H1 (cell line): ENCODE measurements around the gene MRC2. TPM values are rescaled to one million over a fixed set of nuclear protein-coding genes. Genes with fewer than 3 reads are reported as not detected.
A peak's percentile ranks its signal among the peaks of the same experiment; 100 is the strongest.

ENCODE experiments used
- CTCF ChIA-PET: fragments of 300-600 bp; sonication (Branson Sonifier 250); formaldehyde crosslinking; loops from one replicate; lab custom pipeline; 2021; ENCODE audit not compliant: partially characterized antibody; lab: Charles Lee
- POLR2A ChIA-PET: fragments of 300-600 bp; sonication (Branson Sonifier 250); formaldehyde crosslinking; loops from one replicate; lab custom pipeline; 2021; ENCODE audit warnings: inconsistent platforms; ENCODE audit not compliant: partially characterized antibody; lab: Charles Lee
- DNase-seq, 2 experiments: peaks; one replicate each; pipeline versions ENCODE4 v3.0.0 to v3.0.0-alpha.2; 2010 to 2022; ENCODE audit warnings: low spot score in 2 of 2, low read depth in 1 of 2, mixed read lengths in 1 of 2
- FAIRE-seq: peaks from 2 replicates; lab custom pipeline; 2011; peaks lifted over from hg19 to GRCh38; lab: Jason Lieb, UNC
- H2AFZ ChIP-seq: 2 replicates; pipeline ENCODE4 v1.8.1; 2012; ENCODE audit warnings: low read length, inconsistent platforms
- H2AK5ac ChIP-seq: 2 replicates; pipeline ENCODE4 v1.6.1; 2013; ENCODE audit warnings: low read depth, low read length
- H2BK120ac ChIP-seq: replicated peaks from 2 replicates; pipeline ENCODE3; 2013; ENCODE audit warnings: low read depth, low read length, inconsistent platforms
- H2BK12ac ChIP-seq: 2 replicates; pipeline ENCODE4 v1.6.1; 2013; ENCODE audit warnings: low read depth, low read length
- H2BK15ac ChIP-seq: 2 replicates; pipeline ENCODE4 v1.6.1; 2013; ENCODE audit warnings: low read length
- H2BK20ac ChIP-seq: 2 replicates; pipeline ENCODE4 v1.6.1; 2013; ENCODE audit warnings: low read length
- H2BK5ac ChIP-seq: 2 replicates; pipeline ENCODE4 v1.6.1; 2013; ENCODE audit warnings: low read depth, low read length
- H3K14ac ChIP-seq: 2 replicates; pipeline ENCODE4 v1.6.1; 2013; ENCODE audit warnings: inconsistent platforms; ENCODE audit not compliant: insufficient read length
- H3K18ac ChIP-seq: 2 replicates; pipeline ENCODE4 v1.6.1; 2013; ENCODE audit warnings: low read length; ENCODE audit errors: extremely low read depth
- H3K23ac ChIP-seq: 2 replicates; pipeline ENCODE4 v1.6.1; 2013; ENCODE audit warnings: inconsistent platforms; ENCODE audit not compliant: insufficient read length
- H3K23me2 ChIP-seq: 2 replicates; pipeline ENCODE4 v1.6.1; 2013; ENCODE audit warnings: low read depth, low read length
- H3K27ac ChIP-seq: 2 replicates; pipeline ENCODE4 v1.6.1; 2011; ENCODE audit warnings: low read depth, low read length, inconsistent platforms
- H3K27me3 ChIP-seq, 4 experiments: replicated peaks in 1 of 4; 1 replicate in 1 of 4; 2 replicates in 3 of 4; pipeline versions ENCODE4 v1.6.1 to v1.8.1; 2011 to 2013; ENCODE audit warnings: low read length in 3 of 4, mild to moderate bottlenecking in 3 of 4, inconsistent platforms in 2 of 4, mixed read lengths in 2 of 4, moderate library complexity in 1 of 4; ENCODE audit not compliant: control insufficient read depth in 3 of 4, insufficient read depth in 3 of 4; ENCODE audit errors: extremely low read depth in 1 of 4
- H3K36me3 ChIP-seq, 4 experiments: 2 replicates each; pipeline versions ENCODE4 v1.6.1 to v1.8.1; 2011 to 2013; ENCODE audit warnings: mild to moderate bottlenecking in 4 of 4, low read length in 3 of 4, moderate library complexity in 2 of 4, control low read depth in 1 of 4, inconsistent platforms in 1 of 4; ENCODE audit not compliant: insufficient read depth in 4 of 4, control insufficient read depth in 2 of 4
- H3K4ac ChIP-seq: replicated peaks from 2 replicates; pipeline ENCODE3; 2013; ENCODE audit warnings: low read length, low read depth, mixed read lengths, inconsistent platforms; ENCODE audit not compliant: insufficient read length
- H3K4me1 ChIP-seq, 4 experiments: replicated peaks in 1 of 4; 1 replicate in 1 of 4; 2 replicates in 3 of 4; pipeline versions ENCODE4 v1.6.1 to v1.8.1; 2011 to 2013; ENCODE audit warnings: low read length in 3 of 4, inconsistent platforms in 2 of 4, mixed read lengths in 1 of 4; ENCODE audit not compliant: insufficient read depth in 4 of 4, control insufficient read depth in 3 of 4
- H3K4me2 ChIP-seq, 2 experiments: 2 replicates each; pipeline versions ENCODE4 v1.6.1 to v1.8.1; 2011 to 2013; ENCODE audit warnings: low read depth in 2 of 2, low read length in 2 of 2, control low read depth in 1 of 2, inconsistent platforms in 1 of 2, mild to moderate bottlenecking in 1 of 2; ENCODE audit not compliant: insufficient read depth in 1 of 2
- H3K4me3 ChIP-seq, 4 experiments: fragments of 200-600, 300-600 bp in 1 of 4; sonication (generic), shearing (Covaris generic), sonication (Bioruptor Twin) in 1 of 4; 2 replicates each; pipeline versions ENCODE4 v1.5.1 to v1.8.1; 2011 to 2016; ENCODE audit warnings: low read length in 4 of 4, low read depth in 3 of 4, control low read depth in 2 of 4, inconsistent platforms in 2 of 4, mild to moderate bottlenecking in 2 of 4, mixed read lengths in 1 of 4, moderate library complexity in 1 of 4; ENCODE audit not compliant: insufficient read depth in 2 of 4; ENCODE audit errors: extremely low read depth in 1 of 4
- H3K56ac ChIP-seq: replicated peaks from 2 replicates; pipeline ENCODE3; 2013; ENCODE audit warnings: low read depth, mild to moderate bottlenecking, mixed read lengths, low read length, inconsistent platforms; ENCODE audit not compliant: insufficient read length
- H3K79me1 ChIP-seq: 2 replicates; pipeline ENCODE4 v1.6.1; 2013; ENCODE audit warnings: low read depth, low read length, control low read depth
- H3K79me2 ChIP-seq, 2 experiments: 2 replicates each; pipeline versions ENCODE4 v1.6.1 to v1.8.1; 2012 to 2013; ENCODE audit warnings: low read length in 2 of 2, mild to moderate bottlenecking in 2 of 2, inconsistent platforms in 1 of 2; ENCODE audit not compliant: insufficient read depth in 2 of 2, control insufficient read depth in 1 of 2
- H3K9ac ChIP-seq, 4 experiments: replicated peaks in 1 of 4; 1 replicate in 1 of 4; 2 replicates in 3 of 4; pipeline versions ENCODE4 v1.6.1 to v1.8.1; 2011 to 2013; ENCODE audit warnings: low read depth in 3 of 4, low read length in 3 of 4, control low read depth in 2 of 4, mild to moderate bottlenecking in 2 of 4, moderate library complexity in 2 of 4, inconsistent platforms in 1 of 4; ENCODE audit errors: extremely low read depth in 1 of 4
- H3K9me3 ChIP-seq, 2 experiments: 2 replicates each; pipeline versions ENCODE4 v1.6.1 to v1.8.1; 2012 to 2013; ENCODE audit warnings: mild to moderate bottlenecking in 2 of 2, moderate library complexity in 2 of 2, control low read depth in 1 of 2, inconsistent platforms in 1 of 2, low read depth in 1 of 2, low read length in 1 of 2, mixed read lengths in 1 of 2; ENCODE audit not compliant: insufficient read depth in 2 of 2
- H4K20me1 ChIP-seq, 2 experiments: replicated peaks in 1 of 2; 2 replicates each; pipeline versions ENCODE3 to v1.8.1; 2011 to 2013; ENCODE audit warnings: inconsistent platforms in 2 of 2, low read length in 2 of 2, mild to moderate bottlenecking in 1 of 2; ENCODE audit not compliant: insufficient read depth in 2 of 2, control insufficient read depth in 1 of 2
- H4K5ac ChIP-seq: 2 replicates; pipeline ENCODE4 v1.6.1; 2013; ENCODE audit warnings: low read length, low read depth, mixed read lengths, inconsistent platforms; ENCODE audit not compliant: insufficient read length
- H4K8ac ChIP-seq: 2 replicates; pipeline ENCODE4 v1.8.0; 2013; ENCODE audit warnings: mild to moderate bottlenecking, moderate library complexity, low read length, inconsistent platforms; ENCODE audit not compliant: insufficient read depth; ENCODE audit errors: extremely low read depth
- H4K91ac ChIP-seq: replicated peaks from 2 replicates; pipeline ENCODE3; 2013; ENCODE audit warnings: low read length, mixed read lengths, inconsistent platforms; ENCODE audit not compliant: insufficient read length
- TEAD4 ChIP-seq: IDR thresholded peaks from 2 replicates; pipeline ENCODE4 v1.6.1; 2012; ENCODE audit warnings: low read depth, low read length, inconsistent platforms, mixed read lengths
- WGBS, 2 experiments: shearing (Covaris generic) in 1 of 2; methylation state at CpG; one replicate each; pipeline versions ENCODE4 v1.1.6 to v1.1.7; 2013 to 2015; ENCODE audit warnings: low lambda C conversion rate in 2 of 2, mixed read lengths in 2 of 2, inconsistent platforms in 1 of 2, low coverage in 1 of 2, missing lambda C conversion rate in 1 of 2; ENCODE audit not compliant: insufficient replicate concordance in 2 of 2, insufficient coverage in 1 of 2, insufficient read length in 1 of 2; ENCODE audit errors: extremely low coverage in 1 of 2, missing lambda C conversion rate in 1 of 2; 5-methylcytosine and 5-hydroxymethylcytosine counted together
- polyA plus RNA-seq, 7 experiments: library from polyadenylated mRNA; depleted of rRNA in 3 of 7; stranded (reverse) in 5 of 7; unstranded in 2 of 7; fragments of >200 nt in 5 of 7; fragments of 200-250 nt in 2 of 7; gene quantifications; 1 replicate in 5 of 7; 2 replicates in 1 of 7; 4 replicates in 1 of 7; pipeline versions ENCODE4 v1.2.1 to v1.2.3, GENCODE V29; 2011 to 2013; ENCODE audit warnings: missing spikeins in 2 of 7, mixed read lengths in 2 of 7
- total RNA-seq: library from RNA; stranded (reverse); fragmentation: NEBNext Ultra II Directional; extraction: Animal tissue kit (Norgen Biotek cat#: 25700); gene quantifications from 2 replicates; pipeline ENCODE4 v1.2.1, GENCODE V29; 2021

The MRC2 gene
- total and polyA plus RNA-seq, 2 of the 8 experiments (the other 6 are each of a cell fraction or from before 2014, with no cell fraction given) = 7.0 to 24.2 TPM

DNA sequence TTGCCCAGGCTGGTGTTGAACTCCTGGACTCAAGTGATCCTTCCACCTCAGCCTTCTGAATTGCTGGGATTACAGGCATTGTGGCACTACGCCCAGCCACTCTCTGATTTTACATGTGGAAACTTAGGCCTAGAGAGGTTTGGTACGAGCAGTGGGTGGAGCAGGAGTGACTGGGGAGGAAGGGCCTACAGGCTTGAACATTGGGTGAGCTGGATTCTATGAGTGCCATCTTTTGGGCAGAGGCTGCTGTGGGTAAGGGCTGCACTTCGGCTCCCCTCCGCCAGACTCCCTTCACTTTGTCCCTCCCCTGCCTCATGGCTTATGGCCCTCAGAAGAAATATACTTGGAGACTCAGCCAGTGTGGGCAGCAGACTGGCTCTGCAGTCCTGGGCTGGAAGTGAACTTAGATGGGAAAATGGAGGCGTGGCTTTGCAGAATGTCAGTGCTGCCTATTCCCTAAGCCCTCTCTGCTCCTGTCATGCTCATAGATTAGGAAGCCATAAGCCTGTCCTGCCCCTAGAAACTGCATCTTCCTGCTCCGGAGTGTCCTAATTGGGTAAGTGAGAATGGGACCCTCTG, 9.5 kb upstream of the MRC2 start:
- Histone ChIP-seq H2BK15ac (peak overlapping the region; percentile 61; the same call in 1 of the 2 replicates), H2BK12ac (no peak overlapping the region), H3K79me1 (peaks cover 3% of the 10 kb centered on the region; the same call in 1 of the 2 replicates), H3K9ac (no peak overlapping the region), H4K5ac (no peak overlapping the region), H3K27ac (peak overlapping the region; percentile 20; the same call in 1 of the 2 replicates), H3K14ac (no peak overlapping the region), H3K23me2 (no peaks in the 10 kb centered on the region), H3K56ac (no peak overlapping the region), H2AFZ (no peak overlapping the region), H3K4me3 (no peak overlapping the region), H3K4me1 (peaks cover 0 to 12% (median 6%) of the 10 kb centered on the region in 4 experiments; a peak in 6 of 7 replicates), H2BK5ac (peak overlapping the region; percentile 3; the same call in 1 of the 2 replicates), H2BK20ac (peak overlapping the region; percentile 10; the same call in 1 of the 2 replicates), H3K4ac (no peak overlapping the region), H3K18ac (no peak overlapping the region), H2AK5ac (no peak overlapping the region), H3K4me2 (0 out of 4 replicates have a peak overlapping the region, but pooled peaks of 1 of the 2 experiments have one; percentile 33), H3K79me2 (no peaks in the 10 kb centered on the region), H4K91ac (no peak overlapping the region), H2BK120ac (no peak overlapping the region), H4K8ac (no peak overlapping the region), H3K23ac (no peak overlapping the region), H3K27me3 (no peaks in the 10 kb centered on the region), H3K36me3 (peaks cover 0 to 9% (median 1%) of the 10 kb centered on the region in 4 experiments; a peak in 4 of 8 replicates), H3K9me3 (no peaks in the 10 kb centered on the region), H4K20me1 (no peaks in the 10 kb centered on the region)
- DNase-seq (no peak), FAIRE-seq (no peak)
- no peak for TF ChIP-seq TEAD4
- CTCF ChIA-PET = interaction anchor here (1.5 to 2.4 kb wide), 2 partner anchors 19 to 65 kb away, joined by 3 to 7 read pairs; no protein-coding TSS in a partner anchor
- POLR2A ChIA-PET = interaction anchor here (0.7 to 1.6 kb wide), 3 partner anchors 21 to 525 kb away, joined by 3 to 4 read pairs (median 3); no protein-coding TSS in a partner anchor
- WGBS, 2 experiments = 78% methylated on average over 6 of the region's 6 CpGs; no CpG with 5 or more reads in 1 of the 2 experiments
